ENCODE data around the gene IBA57.

- TF ChIP-seq CTCF (optimal IDR thresholded peaks at IDR 0.05 in 1 of 3, IDR thresholded peaks at IDR 0.05 in 1 of 3, conservative IDR thresholded peaks at IDR 0.05 in 1 of 3; ENCODE audit: extremely low read depth in 1 of 3, insufficient read depth in 2 of 3, low read length in 3 of 3) (no peak), EZH2 (IDR thresholded peaks at IDR 0.05; ENCODE audit: low read length) (no peak)
Measured at GRCh38 chr1:228148196-228148861, 17.3 kb upstream of the IBA57 start.

Data from keratinocyte (primary cell).